Type B pancreatic cell (in vitro differentiated cells): ENCODE results near the gene ECHDC1. TPM values are rescaled to one million over a fixed set of nuclear protein-coding genes. Genes with fewer than 3 reads are reported as not detected.

ENCODE experiments used
- DNase-seq: peaks from one replicate; pipeline ENCODE4 v3.0.0; 2021; ENCODE audit warnings: mixed read lengths; ENCODE audit not compliant: unreplicated experiment; ENCODE audit errors: extremely low spot score
- H3K27ac Mint-ChIP-seq: 2 replicates; pipeline ENCODE4 v1.8.0; 2021; ENCODE audit warnings: mild to moderate bottlenecking, mixed read lengths
- H3K27me3 Mint-ChIP-seq: 2 replicates; pipeline ENCODE4 v1.8.0; 2021; ENCODE audit warnings: mixed read lengths
- H3K36me3 Mint-ChIP-seq: 2 replicates; pipeline ENCODE4 v1.8.0; 2021; ENCODE audit warnings: mixed read lengths
- H3K4me1 Mint-ChIP-seq: one replicate; pipeline ENCODE4 v1.8.0; 2021; ENCODE audit warnings: mixed read lengths; ENCODE audit not compliant: unreplicated experiment
- H3K4me3 Mint-ChIP-seq: 2 replicates; pipeline ENCODE4 v1.8.0; 2021; ENCODE audit warnings: mild to moderate bottlenecking, mixed read lengths
- H3K9me3 Mint-ChIP-seq: 2 replicates; pipeline ENCODE4 v1.8.0; 2021; ENCODE audit warnings: mixed read lengths
- CTCF ChIP-seq: fragments of 200-600 bp; sonication (generic); conservative IDR thresholded peaks from 2 replicates; pipeline ENCODE4 v1.5.0; 2021; ENCODE audit warnings: antibody characterized with exemption, mild to moderate bottlenecking
- total RNA-seq: library from RNA; stranded (reverse); gene quantifications from 2 replicates; pipeline ENCODE4 v1.2.1, GENCODE V29; 2021; ENCODE audit warnings: low replicate concordance

ECHDC1 gene
- total RNA-seq, 1 donor from 2014 or later = 48.4 TPM

- Mint-ChIP-seq H3K27me3 (peaks cover 3% of the 10 kb centered on the region), H3K4me1 (peaks cover 19% of the 10 kb centered on the region), H3K4me3 (peak within 1 kb of the TSS; percentile 98), H3K9me3 (no peaks in the 10 kb centered on the region), H3K27ac (peak within 1 kb of the TSS; percentile 98), H3K36me3 (peaks cover 4% of the 10 kb centered on the region)
- DNase-seq = no peak
- peak; percentile 80 for TF ChIP-seq CTCF
These were observed 77.1 kb downstream of the ECHDC1 start, which contains the start of gene RNF146 for GRCh38 chr6:127266178-127266891. TSS of gene RNF146 (plus strand) at chr6:127266864. CDS start at chr6:127280339, 13,475 bp downstream.

GRCh38 chr6:127263481-127263880, 79.9 kb downstream of the ECHDC1 start:
- H3K36me3 Mint-ChIP-seq = no peaks in the 10 kb centered on the region
- H3K4me1 Mint-ChIP-seq = peaks cover 4% of the 10 kb centered on the region

GRCh38 chr6:127262896-127263295, 80.5 kb downstream of the ECHDC1 start:
- Mint-ChIP-seq H3K9me3 (no peaks in the 10 kb centered on the region), H3K4me3 (no peak overlapping the region), H3K27ac (no peak overlapping the region), H3K27me3 (peaks cover 11% of the 10 kb centered on the region), H3K4me1 (no peaks in the 10 kb centered on the region), H3K36me3 (no peaks in the 10 kb centered on the region)
- no peak for DNase-seq
- no peak for TF ChIP-seq CTCF

More at GRCh38 chr6:127263481-127263880, 79.9 kb downstream of the ECHDC1 start:
- peaks cover 11% of the 10 kb centered on the region for H3K27me3 Mint-ChIP-seq
- DNase-seq = no peak
- H3K9me3 Mint-ChIP-seq = no peaks in the 10 kb centered on the region
- no peak overlapping the region for H3K27ac Mint-ChIP-seq
- TF ChIP-seq CTCF = no peak
- H3K4me3 Mint-ChIP-seq = no peak overlapping the region

GRCh38 chr6:127255286-127255685, 88.1 kb downstream of the ECHDC1 start:
- H3K27me3 Mint-ChIP-seq = peaks cover 9% of the 10 kb centered on the region
- no peak overlapping the region for H3K27ac Mint-ChIP-seq
- no peak for DNase-seq
- no peak for TF ChIP-seq CTCF
- H3K36me3 Mint-ChIP-seq = no peaks in the 10 kb centered on the region
- no peak overlapping the region for H3K4me3 Mint-ChIP-seq
- H3K4me1 Mint-ChIP-seq = no peaks in the 10 kb centered on the region
- H3K9me3 Mint-ChIP-seq = no peaks in the 10 kb centered on the region

GRCh38 chr6:127249621-127250020, 93.8 kb downstream of the ECHDC1 start:
- H3K36me3 Mint-ChIP-seq = no peaks in the 10 kb centered on the region
- H3K9me3 Mint-ChIP-seq = no peaks in the 10 kb centered on the region
- no peaks in the 10 kb centered on the region for H3K27me3 Mint-ChIP-seq
- TF ChIP-seq CTCF = no peak
- no peak overlapping the region for H3K4me3 Mint-ChIP-seq
- H3K27ac Mint-ChIP-seq = no peak overlapping the region
- no peaks in the 10 kb centered on the region for H3K4me1 Mint-ChIP-seq
- no peak for DNase-seq
